NB4 (cell line): ENCODE measurements around the gene NPY4R2.
"Not testable (repeated sequence)": the region's sequence is repeated elsewhere in the genome, so short reads cannot be mapped to it uniquely, and the experiment has no call there.

Experiments
- CTCF ChIP-seq: IDR thresholded peaks from one replicate; pipeline ENCODE4 v1.5.1; 2012; ENCODE audit warnings: low read depth, low read length
- MYC ChIP-seq: IDR thresholded peaks from 2 replicates; pipeline ENCODE4 v1.6.1; 2011; ENCODE audit warnings: low read depth, low read length

- not testable (repeated sequence) for TF ChIP-seq CTCF, MYC
Observed at GRCh38 chr10:47962785-47963184, 44.3 kb downstream of the NPY4R2 start.
